NCI-H2227 (cell line): ENCODE results near the gene TP53BP2.
"Not testable (repeated sequence)": the region's sequence is repeated elsewhere in the genome, so short reads cannot be mapped to it uniquely, and the experiment has no call there.

ENCODE experiments used
- DNase-seq: peaks from one replicate; lab custom pipeline; 2025; ENCODE audit not compliant: unreplicated experiment; lab: John Stamatoyannopoulos, UW

The TP53BP2 gene

DNA sequence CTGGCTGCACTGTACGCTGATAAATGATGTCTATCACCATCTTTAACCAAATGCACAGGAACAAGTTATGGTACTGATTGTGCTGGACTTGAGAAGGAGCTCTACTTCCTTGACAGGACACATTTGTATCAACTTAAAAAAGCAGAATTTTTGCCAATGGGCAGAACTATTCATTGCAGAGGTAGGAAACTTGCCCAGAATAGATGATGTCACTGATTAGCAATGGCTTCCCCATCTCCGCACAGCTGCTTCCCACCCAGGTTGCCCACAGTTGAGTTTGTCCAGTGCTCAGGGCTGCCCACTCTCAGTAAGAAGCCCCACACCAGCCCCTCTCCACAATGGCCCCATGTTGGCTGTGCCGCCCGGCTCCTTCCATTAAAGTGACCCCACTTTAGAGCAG lies 100.0 kb downstream of the TP53BP2 start:
- no peak for DNase-seq

DNA sequence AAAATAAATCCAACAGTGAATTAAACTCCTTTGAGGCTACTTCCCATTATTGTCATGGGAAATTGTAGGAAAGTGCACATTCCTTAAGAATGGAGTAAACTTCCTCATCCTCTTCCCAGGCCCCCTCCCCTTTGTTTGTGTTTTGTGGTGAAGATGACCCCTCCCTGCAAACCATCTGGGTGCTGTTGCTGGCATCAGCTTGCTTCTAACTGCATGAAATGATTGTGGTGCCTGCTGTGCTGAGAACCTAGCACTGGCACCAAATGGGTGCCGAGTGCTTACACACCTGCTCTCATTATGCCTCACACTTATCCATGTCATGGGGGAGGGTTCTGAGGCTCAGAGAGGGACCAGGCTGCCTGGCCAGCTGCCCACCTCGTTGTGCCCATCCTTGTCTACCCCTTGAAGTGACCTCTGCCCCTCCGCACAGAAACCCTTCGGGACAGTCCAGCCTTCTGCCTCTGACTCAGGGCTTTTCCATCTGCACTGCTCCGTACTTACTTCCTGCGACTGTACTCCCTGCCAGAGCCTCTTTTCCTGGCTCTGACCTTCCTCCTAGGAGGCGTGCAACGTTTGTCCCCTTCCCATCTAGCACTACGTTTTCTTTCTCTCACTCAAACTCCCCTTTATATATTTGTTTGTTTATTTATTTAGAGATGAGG lies 102.8 kb downstream of the TP53BP2 start:
- no peak for DNase-seq

DNA sequence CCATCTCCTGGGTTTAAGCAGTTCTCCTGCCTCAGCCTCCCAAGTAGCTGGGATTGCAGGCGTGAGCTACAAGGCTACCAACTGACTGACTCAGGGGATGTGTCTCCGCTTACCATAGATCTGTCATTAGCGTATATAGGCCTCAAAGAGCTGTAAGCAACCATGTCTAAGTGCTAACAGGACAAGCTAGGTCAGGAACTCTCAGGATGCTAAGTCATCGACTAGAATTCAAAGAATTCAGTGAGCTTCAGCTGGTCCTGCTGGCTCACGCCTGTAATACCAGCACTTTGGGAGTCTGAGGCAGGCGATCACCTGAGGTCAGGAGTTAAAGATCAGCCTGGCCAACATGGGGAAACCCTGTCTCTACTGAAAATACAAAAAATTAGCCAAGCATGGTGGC lies 103.9 kb downstream of the TP53BP2 start:
- DNase-seq = no peak

- DNase-seq = not testable (repeated sequence)
Measured at GRCh38 chr1:223740038-223740736, 105.6 kb downstream of the TP53BP2 start.

DNA sequence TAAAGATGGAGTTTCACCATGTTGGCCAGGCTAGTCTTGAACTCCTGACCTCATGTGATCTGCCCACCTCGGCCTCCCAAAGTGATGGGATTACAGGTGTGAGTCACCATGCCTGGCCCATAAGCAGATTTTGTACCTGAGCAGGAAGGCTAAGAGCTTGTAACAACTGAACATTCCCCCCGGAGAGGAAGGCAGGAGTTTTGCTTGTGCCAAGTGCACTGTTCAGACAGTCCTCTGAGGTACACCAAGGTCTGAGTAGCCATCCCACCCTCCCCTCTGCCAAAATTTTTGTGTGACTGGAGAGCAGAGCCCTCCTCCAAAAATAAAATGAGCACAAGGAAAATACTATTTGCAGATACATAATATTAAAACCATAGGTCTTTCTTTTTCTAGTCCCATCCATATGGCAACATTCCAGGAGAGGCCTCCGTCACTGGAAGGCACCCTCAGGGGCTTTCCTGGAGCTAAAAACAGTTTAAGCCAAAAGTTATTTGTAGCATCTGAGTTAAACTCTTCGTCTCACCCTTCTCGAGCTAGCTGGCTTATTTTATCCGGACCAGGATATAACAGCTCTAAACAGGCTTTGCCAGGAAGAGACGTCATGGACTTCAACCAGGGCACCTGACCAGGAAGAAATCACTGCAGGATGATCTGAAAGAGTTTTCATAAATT lies 106.2 kb downstream of the TP53BP2 start:
- no peak for DNase-seq

DNA sequence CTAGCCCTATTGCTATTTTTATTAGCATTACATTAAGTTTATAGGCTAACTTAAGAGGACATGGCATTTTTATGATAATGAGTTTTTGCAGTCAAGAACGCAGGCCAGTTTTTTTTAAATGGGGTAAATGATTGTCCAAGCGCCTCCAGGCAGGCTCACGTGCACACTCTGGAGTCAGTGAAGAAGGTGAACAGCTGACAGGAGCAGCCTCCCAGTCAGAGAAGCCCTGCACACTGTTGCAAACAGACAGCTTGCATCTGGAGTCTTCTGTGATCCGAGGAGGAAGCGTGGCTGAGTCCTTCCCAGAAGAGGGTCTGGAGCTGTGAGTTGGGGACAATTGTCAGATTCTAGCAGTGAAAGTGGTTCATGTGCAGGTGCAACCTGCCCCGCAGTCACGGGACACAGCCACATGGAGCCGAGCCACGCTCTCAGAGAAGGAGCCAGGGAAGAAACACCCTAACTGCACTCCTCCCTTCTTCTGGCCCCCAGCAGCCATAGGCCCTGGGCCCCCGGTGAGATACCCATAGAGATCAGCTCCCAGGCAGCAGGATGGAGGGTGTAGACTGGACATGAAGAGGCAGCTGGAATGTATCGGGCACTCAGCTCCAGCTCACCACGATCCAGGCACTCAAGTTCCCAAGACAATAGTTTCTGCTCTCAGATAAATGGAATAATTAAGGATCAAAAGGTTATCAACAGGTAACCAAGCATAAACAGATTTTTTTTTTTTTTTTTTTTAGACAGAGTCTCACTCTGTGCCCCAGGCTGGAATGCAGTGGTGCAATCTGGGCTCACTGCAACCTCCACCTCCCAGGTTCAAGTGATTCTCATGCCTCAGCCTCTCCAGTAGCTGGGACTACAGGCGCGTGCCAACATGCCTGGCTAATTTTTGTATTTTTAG lies 107.0 kb downstream of the TP53BP2 start:
- DNase-seq = no peak

GRCh38 chr1:223737342-223737741 lies 108.4 kb downstream of the TP53BP2 start:
- no peak for DNase-seq

DNA sequence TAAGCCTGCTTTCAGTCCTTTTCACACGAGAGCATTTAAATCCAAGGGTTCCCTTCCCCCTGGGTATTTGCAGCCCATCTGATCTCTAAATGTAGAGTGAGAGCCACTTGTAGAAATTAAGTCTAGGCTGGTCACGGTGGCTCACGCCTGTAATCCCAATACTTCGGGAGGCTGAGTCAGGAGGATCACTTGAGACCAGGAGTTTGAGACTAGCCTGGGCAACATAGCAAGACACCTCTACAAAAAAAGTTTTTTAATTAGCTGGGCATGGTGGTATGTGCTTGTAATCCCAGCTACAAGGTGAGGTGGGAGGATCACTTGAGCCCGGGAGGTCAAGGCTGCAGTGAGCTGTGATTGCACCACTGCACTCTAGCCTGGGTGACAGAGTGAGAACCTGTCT lies 109.1 kb downstream of the TP53BP2 start:
- not testable (repeated sequence) for DNase-seq

GRCh38 chr1:223733898-223734852 lies 111.6 kb downstream of the TP53BP2 start:
- no peak for DNase-seq

GRCh38 chr1:223732993-223733798 lies 112.6 kb downstream of the TP53BP2 start:
- no peak for DNase-seq

DNA sequence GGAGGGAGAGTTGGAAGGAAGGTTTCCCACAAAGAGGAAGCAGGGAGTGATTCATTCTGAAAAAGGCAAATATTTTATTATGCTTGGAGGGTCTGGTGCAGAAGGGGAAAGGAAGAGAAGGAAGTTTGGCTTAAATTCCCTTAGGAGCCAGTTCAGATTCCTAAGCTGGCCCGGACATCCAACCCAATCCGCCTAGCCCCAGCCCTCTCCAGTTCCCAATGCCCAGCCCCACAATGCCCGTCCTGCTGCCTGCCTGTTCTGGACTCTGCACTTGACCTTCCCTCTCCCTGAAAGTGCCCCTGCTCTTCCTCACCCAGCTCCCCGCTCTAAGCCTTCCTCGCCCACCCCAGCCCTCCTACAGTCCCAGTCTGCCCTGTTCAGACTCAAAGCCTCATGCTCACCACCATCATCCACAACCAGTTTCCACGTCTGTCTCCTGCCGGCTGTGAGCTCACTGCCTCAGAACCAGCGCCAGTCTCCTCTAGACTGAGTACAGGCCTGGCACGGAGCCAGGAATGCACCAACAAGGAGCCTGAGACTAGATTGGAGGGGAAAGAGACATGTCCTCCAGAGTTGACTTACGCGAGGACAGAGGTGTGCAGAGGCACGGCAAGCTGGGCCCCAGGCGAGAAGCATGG lies 114.5 kb downstream of the TP53BP2 start:
- DNase-seq = peak; percentile 68

GRCh38 chr1:223730479-223731132 lies 115.1 kb downstream of the TP53BP2 start:
- no peak for DNase-seq

GRCh38 chr1:223729906-223730305 lies 115.8 kb downstream of the TP53BP2 start:
- DNase-seq = no peak
